SK-N-DZ (cell line): ENCODE results near the gene HYCC2.
"Not testable (repeated sequence)": the region's sequence is repeated elsewhere in the genome, so short reads cannot be mapped to it uniquely, and the experiment has no call there.

Experiments
- DNase-seq: peaks from one replicate; pipeline ENCODE4 v3.0.0-alpha.2; 2015; ENCODE audit warnings: low spot score

The HYCC2 gene

DNA sequence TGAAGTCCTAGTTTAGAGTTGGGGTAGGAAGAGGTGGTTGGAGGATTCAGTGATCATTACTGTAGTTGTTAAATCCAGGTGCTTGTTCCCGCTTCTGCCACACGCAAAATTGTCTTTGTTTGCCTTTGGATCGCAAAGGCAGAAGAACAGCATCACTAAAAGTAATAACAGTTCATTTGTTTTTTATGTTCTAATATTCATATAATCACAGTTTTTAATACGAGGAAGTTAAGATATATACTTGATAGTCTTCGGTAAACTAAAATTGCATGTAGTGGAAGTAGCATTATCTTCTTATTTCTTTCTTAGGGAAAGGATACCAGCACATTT is 695 bp upstream of the HYCC2 start:
- DNase-seq: no peak

DNA sequence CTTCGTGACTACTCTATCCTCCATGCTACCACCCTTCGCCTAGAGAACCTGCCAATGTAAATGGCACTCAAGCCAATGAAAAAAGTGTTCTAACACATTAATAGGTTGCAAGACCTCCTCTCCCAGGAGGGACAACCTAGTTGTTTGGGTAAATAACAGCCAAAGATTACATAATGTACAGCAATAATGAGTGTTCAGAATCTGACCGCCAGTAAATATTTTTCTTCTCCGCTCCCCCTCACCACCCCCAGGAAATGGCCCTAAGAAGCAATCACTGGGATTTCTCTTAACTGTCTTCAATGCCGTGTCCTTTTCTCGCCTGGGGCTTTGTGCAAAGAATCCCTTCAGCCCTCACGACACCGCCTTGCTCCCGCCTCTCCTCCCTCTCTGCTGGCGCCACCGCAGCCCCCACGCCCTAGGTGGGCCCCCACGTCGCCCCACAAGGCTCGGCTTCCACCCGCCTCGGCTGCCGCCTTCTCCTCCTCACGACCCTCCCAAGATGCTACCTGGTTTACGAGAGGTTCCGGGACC is 458 bp downstream of the HYCC2 start:
- DNase-seq: no peak

DNA sequence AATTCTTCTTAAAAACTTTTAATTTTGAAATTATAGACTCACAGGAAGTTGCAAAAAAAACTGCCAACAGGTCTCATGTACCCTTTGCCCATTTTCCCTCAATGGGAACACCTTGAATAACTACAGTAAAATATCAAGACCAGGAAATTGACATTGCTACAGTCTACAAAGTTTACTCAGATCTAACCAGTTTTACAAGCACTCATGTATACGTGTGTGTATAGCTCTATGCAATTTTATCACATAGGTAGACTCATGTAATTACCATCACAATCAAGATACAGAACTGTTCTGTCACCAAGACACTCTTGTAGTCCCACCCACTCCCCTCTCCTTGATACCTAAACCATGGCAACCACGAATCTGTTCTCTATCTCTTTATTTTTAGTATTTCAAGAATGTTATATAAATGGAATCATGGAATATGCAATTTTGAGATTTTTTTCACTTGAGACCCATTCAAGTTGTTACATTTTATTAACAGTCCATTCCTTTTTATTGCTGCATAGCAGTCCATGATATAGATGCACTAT is 6.6 kb downstream of the HYCC2 start:
- DNase-seq: no peak

DNA sequence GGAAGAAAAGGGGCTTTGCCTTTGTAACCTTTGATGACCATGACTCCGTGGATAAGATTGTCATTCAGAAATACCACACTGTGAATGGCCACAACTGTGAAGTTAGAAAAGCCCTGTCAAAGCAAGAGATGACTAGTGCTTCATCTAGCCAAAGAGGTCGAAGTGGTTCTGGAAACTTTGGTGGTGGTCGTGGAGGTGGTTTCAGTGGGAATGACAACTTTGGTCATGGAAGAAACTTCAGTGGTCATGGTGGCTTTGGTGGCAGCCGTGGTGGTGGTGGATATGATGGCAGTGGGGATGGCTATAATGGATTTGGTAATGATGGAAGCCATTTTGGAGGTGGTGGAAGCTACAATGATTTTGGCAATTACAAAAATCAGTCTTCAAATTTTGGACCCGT is 8.0 kb downstream of the HYCC2 start:
- not testable (repeated sequence) for DNase-seq

DNA sequence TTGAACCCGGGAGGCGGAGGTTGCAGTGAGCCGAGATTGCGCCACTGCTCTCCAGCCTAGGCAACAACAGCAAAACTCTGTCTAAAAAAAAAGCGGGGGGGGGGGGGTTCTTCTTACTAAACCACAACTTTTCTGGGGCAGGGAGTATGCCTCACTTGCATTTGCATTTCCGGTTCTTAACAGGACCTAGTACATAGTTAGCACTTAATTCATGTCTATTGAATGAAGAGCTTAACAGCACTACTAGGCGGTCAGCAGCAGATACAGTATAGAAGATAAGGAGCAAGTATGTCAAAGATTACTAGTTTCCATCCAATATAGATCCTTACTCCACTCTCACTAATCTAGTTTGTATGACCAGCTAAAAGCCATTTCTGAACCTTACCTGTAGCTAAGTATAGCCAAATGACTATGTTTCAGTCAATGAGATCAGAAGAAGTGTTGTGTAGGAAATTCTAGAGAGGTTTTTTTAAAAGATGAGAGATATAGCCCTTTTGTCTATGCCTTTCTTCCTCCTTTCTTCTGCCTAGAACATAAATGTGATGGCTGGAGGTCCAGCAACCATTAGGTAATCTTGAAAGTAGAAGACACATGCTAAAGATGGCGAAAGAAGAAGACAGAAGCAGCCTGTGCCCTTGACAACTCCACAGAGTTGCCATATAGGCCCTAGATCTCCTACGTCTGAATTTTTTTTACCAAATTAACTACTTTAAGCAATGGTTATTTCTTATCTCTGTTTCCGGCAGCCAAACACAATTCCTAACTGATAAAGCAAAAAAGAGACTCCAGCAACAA is 11.3 kb downstream of the HYCC2 start:
- no peak for DNase-seq

DNA sequence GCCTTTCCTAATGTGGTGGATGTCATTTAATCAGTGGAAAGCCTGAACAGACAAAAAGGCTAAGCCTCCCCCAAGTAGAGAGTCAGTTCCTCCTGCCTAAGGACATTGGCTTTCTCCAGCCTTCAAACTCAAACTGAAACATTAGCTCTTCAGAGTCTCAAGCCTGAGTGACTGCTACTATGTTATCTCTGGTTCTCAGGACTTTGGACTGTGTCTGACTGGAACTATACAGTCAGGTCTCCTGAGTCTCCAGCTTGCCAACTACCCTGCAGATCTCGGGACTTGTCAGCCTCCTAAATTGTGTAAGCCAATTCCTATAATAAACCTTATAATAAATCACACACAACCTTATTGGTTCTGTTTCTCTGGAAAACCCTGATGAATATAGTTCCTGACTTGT is 12.6 kb downstream of the HYCC2 start:
- no peak for DNase-seq

DNA sequence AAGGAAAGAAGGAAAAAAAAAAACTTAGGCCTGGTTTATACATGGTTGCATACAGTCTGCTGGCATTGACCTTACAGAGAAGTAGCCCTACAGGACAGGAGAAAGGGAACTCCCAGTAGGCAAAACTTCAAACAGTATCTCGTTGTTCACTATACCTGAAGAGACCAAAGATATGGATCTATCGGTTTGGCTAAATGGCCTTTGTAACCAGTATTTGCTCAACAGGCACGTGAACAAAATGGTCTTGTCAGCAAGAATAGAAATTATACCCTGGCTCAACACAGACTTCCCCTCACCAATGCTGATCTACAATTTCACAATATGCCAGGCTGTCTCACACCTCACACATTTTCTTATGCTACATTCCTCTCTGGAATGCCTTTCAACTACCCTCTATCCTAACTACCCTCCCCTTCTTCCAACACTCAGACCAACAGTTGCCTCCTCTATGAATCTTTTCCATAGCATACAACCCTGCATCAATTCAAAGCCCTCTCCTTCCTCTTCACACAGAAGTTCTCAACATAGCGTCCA is 13.7 kb downstream of the HYCC2 start:
- DNase-seq: no peak

DNA sequence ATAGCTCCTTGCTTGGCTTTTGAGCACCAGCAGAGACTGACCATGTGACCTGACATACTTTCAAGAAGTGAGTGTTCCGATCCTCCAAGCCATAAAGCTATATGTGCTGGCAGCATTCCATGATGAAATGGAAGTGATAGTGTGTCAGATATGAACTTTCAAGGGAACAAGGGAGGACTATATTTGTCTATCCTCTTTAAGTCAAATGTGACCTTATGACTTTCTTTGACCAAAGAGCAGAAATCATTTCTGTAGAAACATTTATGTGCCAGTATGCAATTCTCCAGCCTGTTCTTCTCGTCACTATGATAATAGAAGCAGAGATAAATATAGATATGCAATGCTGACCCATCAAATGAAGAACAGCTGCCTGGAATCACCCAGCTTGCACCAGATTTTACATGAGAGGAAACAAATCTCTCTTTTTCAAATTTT is 14.4 kb downstream of the HYCC2 start:
- DNase-seq: no peak

DNA sequence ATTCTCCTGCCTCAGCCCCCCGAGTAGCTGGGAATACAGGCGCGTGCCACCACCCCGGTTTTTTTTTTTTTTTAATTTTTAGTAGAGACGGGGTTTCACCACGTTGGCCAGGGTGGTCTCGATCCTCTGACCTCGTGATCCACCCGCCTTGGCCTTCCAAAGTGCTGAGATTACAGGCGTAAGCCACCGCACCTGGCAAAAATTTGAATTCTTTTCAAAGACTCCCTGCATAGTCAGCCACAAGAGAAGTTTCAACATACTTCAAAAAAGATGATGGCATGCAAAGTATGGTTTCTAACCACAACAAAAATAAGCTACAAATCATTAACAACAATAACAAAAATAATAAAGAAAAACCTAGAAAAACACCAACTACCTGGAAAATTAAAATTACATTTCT is 22.0 kb downstream of the HYCC2 start:
- no peak for DNase-seq

DNA sequence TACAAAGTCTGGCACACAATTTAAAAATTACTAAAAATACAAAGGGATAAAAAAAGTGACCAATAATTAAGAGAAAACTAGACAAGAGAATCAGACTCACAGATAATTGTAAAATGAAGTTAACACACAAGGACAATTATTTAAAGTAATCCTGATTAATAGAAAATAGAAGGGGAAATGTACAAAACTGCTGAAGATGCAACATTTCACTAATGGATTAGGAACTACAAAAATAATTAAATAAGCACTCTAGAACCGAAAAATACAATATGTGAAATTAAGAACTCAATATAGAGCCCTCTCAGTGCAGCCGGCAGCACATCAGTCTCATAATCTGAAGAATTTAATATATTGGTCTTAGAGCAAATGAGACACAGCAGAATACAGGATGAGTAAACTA is 24.6 kb downstream of the HYCC2 start:
- DNase-seq: no peak

DNA sequence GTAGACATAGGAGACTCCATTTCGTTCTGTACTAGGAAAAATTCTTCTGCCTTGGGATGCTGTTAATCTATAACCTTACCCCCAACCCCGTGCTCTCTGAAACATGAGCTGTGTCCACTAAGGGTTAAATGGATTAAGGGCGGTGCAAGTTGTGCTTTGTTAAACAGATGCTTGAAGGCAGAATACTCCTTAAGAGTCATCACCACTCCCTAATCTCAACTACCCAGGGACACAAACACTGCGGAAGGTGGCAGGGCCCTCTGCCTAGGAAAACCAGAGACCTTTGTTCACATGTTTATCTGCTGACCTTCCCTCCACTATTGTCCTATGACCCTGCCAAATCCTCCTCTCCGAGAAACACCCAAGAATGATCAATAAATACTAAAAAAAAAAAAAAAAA is 28.4 kb downstream of the HYCC2 start:
- not testable (repeated sequence) for DNase-seq

DNA sequence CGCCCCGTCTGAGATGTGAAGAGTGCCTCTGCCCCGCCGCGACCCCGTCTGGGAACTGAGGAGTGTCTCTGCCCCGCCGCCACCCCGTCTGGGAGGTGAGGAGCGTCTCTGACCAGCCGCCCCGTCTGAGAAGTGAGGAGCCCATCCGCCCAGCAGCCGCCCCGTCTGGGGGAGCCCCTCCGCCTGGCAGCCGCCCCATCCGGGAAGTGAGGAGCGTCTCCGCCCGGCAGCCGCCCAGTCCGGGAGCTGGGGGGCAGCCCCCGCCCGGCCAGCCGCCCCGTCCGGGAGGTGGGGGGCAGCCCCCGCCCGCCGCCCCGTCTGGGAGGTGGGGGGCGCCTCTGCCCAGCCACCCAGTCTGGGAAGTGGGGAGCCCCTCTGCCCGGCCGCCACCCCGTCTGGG is 29.0 kb downstream of the HYCC2 start:
- not testable (repeated sequence) for DNase-seq

DNA sequence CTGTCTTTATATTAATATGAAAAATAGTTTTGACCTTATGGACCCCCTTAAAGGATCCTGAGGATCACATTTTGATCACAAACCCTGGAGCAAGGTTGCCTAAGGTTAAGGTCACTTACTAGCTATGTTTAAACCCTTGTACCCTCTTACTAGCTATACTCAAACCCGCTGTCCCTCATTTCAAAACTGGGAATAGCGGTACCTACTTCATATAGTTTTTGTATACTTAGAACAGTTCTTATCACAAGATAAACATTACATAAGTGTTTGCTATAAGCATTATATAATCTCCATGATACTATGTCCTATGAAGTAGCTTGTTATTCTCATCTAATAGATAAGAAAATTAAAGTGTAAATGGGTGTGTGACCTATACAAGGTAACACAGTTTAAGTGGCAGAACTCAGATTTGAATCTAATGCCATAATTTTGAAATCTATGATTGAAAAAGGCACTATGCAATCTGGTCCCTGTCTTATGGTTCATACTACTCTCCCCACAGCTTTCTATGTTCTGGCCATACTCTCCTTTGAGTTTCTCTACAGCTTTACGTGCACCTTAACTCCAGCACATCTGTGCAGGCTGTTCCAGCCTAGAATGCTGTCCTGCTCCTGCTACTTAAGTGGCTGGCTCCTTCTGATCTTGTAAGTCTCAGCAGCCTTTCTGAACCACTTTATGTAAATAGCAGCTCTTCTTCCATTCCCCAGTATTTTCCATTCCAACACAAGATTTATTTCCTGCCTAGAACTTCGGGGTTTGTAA is 30.4 kb downstream of the HYCC2 start:
- no peak for DNase-seq

DNA sequence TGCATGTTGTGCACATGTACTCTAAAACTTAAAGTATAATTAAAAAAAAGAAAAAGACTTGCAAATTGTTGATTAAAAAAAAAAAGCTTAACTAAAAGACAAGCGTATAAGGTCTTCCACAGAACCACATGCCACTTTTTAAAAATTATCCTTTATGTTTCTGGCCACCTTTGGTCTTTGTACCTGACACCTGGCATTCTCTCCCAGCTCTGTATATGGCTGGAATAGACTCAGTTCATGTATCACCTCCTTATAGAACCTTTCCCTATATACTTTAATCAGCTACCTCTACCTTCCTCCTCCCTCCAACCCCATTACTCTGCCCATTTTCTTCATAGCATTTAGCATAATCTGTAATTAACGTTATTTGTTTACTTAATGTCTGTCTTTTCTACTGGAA is 32.6 kb downstream of the HYCC2 start:
- DNase-seq: no peak

DNA sequence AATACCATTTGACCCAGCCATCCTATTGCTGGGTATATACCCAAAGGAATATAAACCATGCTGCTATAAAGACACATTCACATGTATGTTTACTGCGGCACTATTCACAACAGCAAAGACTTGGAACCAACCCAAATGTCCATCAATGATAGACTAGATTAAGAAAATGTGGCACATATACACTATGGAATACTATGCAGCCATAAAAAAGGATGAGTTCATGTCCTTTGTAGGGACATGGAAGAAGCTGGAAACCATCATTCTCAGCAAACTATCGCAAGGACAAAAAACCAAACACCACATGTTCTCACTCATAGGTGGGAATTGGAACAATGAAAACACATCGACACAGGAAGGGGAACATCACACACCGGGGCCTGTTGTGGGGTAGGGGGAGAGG is 33.1 kb downstream of the HYCC2 start:
- DNase-seq: not testable (repeated sequence)

DNA sequence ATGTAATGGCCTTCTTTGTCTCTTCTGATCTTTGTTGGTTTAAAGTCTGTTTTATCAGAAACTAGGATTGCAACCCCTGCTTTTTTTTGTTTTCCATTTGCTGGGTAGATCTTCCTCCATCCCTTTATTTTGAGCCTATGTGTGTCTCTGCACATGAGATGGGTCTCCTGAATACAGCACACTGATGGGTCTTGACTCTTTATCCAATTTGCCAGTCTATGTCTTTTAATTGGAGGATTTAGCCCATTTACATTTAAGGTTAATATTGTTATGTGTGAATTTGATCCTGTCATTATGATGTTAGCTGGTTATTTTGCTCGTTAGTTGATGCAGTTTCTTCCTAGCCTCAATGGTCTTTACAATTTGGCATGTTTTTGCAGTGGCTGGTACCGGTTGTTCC is 37.1 kb downstream of the HYCC2 start:
- not testable (repeated sequence) for DNase-seq

DNA sequence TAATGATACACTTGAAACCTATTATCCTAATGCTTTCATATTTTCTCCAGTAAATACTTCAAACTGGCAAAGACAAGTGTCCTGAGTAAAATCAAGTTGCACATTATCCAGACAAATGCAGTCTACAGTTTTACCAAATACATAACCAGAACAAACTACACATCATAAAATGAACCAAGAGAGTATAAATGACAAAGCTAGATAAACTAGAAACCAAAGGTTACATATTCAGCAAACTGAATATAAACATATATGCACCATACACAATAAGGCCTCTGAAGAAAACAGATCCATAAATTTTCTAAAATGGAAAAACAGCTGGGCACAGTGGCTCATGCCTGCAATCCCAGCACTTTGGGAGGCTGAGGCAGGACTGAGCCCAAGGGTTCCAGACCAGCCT is 47.0 kb downstream of the HYCC2 start:
- no peak for DNase-seq

DNA sequence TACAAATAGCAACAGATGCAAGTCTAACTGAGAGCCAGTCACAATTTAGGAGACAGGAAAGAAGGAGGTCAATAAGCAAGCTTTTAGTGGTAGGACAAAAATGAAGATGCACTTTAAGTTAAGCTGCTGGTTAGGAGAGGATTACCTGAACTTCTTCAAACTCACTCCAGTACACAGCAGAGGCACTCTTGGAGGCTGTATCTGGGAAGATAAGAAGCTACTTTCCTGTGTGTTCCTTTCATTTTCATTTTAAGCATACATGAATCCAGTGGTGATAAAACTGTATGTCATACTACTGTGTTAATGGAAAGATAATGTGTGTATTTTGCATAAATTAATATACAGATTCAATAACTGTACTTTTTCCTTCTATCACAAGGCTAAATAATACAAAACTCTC is 49.6 kb downstream of the HYCC2 start:
- no peak for DNase-seq
